Measurements from ENCODE around the gene ZNF232.
A peak's percentile ranks its signal among the peaks of the same experiment; 100 is the strongest.
"Not testable (repeated sequence)": the region's sequence is repeated elsewhere in the genome, so short reads cannot be mapped to it uniquely, and the experiment has no call there.

The ZNF232 gene

GRCh38 chr17:5097101-5097834 is 14.4 kb downstream of the ZNF232 start:
- DNase-seq (ENCODE audit: low read depth in 2 of 2): no peak

- DNase-seq (ENCODE audit: low read depth in 2 of 2): no peak
Measured at GRCh38 chr17:5096731-5097100, 15.0 kb downstream of the ZNF232 start.

GRCh38 chr17:5092218-5093010 is 19.3 kb downstream of the ZNF232 start:
- DNase-seq (ENCODE audit: low read depth in 2 of 2): no peak

- DNase-seq (ENCODE audit: low read depth in 2 of 2): no peak
Measured at GRCh38 chr17:5080591-5080990, 31.1 kb downstream of the ZNF232 start.

GRCh38 chr17:5078106-5079028 is 33.3 kb downstream of the ZNF232 start, which contains the start of gene ZFP3:
TSS of gene ZFP3 (plus strand) at chr17:5078467. CDS start at chr17:5091505, 13,038 bp downstream.
- peak; percentile 64 to 73 for DNase-seq (ENCODE audit: low read depth in 2 of 2)

- DNase-seq (ENCODE audit: low read depth in 2 of 2): no peak
Measured at GRCh38 chr17:5077781-5078105, 33.9 kb downstream of the ZNF232 start.

- not testable (repeated sequence) for DNase-seq (ENCODE audit: low read depth in 2 of 2)
Measured at GRCh38 chr17:5077275-5077674, 34.4 kb downstream of the ZNF232 start.

- DNase-seq (ENCODE audit: low read depth in 2 of 2): not testable (repeated sequence)
Measured at GRCh38 chr17:5075472-5075871, 36.2 kb downstream of the ZNF232 start.

- DNase-seq (ENCODE audit: low read depth in 2 of 2): no peak
Measured at GRCh38 chr17:5069724-5070123, 42.0 kb downstream of the ZNF232 start.

- no peak for DNase-seq (ENCODE audit: low read depth in 2 of 2)
Measured at GRCh38 chr17:5068236-5068635, 43.4 kb downstream of the ZNF232 start.

GRCh38 chr17:5065227-5065744 is 46.4 kb downstream of the ZNF232 start:
- no peak for DNase-seq (ENCODE audit: low read depth in 2 of 2)

Data from stimulated activated CD8-positive, alpha-beta memory T cell treated with anti-CD3 and anti-CD28 coated beads, Interleukin-2, amount 100 ng/mL, for 48 hours (primary cell).